GM10248 (cell line): ENCODE results near the gene ZNF664.
A peak's percentile ranks its signal among the peaks of the same experiment; 100 is the strongest.

Source experiments
- CTCF ChIA-PET: fragments of 300-600 bp; sonication (Branson Sonifier 250); formaldehyde crosslinking; extraction: SDS; loops from one replicate; lab custom pipeline; 2021; ENCODE audit warnings: antibody characterized with exemption; lab: Yijun Ruan, JAX
- POLR2A ChIA-PET: fragments of 350-650 bp; sonication (Branson Sonifier 250); formaldehyde crosslinking; extraction: SDS; loops from one replicate; lab custom pipeline; 2020; ENCODE audit warnings: antibody characterized with exemption; lab: Yijun Ruan, JAX
- DNase-seq: peaks from one replicate; pipeline ENCODE4 v3.0.0; 2012; ENCODE audit errors: extremely low spot score
- TF ChIP-seq, protein P1 (sequence below): IDR thresholded peaks from 2 replicates; pipeline ENCODE4 v1.5.1; 2012; ENCODE audit warnings: mild to moderate bottlenecking, low read depth; ENCODE audit errors: extremely low read depth, missing control alignments, control extremely low read depth

ZNF664 gene

GRCh38 chr12:123983822-123984485, 10.9 kb downstream of the ZNF664 start:
- ChIA-PET POLR2A (no interaction called here), CTCF (interaction anchor here (0.6 to 4.7 kb wide), 16 partner anchors 8 to 349 kb away, joined by 3 to 45 read pairs (median 4); no protein-coding TSS in a partner anchor)
- DNase-seq: peak; percentile 44
- TF ChIP-seq, protein P1, sequence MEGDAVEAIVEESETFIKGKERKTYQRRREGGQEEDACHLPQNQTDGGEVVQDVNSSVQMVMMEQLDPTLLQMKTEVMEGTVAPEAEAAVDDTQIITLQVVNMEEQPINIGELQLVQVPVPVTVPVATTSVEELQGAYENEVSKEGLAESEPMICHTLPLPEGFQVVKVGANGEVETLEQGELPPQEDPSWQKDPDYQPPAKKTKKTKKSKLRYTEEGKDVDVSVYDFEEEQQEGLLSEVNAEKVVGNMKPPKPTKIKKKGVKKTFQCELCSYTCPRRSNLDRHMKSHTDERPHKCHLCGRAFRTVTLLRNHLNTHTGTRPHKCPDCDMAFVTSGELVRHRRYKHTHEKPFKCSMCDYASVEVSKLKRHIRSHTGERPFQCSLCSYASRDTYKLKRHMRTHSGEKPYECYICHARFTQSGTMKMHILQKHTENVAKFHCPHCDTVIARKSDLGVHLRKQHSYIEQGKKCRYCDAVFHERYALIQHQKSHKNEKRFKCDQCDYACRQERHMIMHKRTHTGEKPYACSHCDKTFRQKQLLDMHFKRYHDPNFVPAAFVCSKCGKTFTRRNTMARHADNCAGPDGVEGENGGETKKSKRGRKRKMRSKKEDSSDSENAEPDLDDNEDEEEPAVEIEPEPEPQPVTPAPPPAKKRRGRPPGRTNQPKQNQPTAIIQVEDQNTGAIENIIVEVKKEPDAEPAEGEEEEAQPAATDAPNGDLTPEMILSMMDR: peak; percentile 65

- ChIA-PET CTCF (interaction anchor here (1.1 to 4.7 kb wide), 11 partner anchors 12 to 182 kb away, joined by 3 to 45 read pairs (median 4); no protein-coding TSS in a partner anchor), POLR2A (no interaction called here)
- DNase-seq: peak; percentile 34
- TF ChIP-seq, protein P1: no peak
Observed at GRCh38 chr12:123984903-123985302, 11.9 kb downstream of the ZNF664 start.

DNA sequence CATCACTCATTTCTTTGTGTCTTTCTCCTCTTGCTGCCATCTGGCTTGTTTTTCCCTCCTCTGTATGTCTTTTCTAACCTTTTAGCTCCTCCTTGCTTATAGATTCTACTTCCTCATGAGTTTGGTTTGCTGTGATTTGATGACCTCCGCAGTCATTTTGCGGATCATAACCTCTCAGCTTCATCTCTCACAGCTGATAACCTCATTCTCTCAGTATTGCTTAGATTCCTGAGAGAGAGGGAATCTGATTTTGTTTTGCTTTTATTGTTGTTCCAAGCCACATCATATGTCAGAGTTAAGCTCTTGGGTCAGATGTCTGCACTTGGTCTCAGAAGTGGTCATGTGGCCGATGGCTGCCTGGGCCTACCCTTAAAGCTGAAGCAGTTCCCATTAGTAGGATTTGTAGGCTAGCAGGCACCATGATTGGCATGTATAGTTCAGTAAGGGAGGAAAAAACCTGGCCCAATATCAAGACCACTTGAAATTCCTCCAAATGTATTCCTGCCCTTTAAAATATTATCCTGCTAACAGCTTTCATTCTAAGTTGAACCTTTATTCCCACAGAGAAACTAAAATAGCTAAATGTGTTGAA, 13.5 kb downstream of the ZNF664 start:
- ChIA-PET POLR2A (no interaction called here), CTCF (interaction anchor here (0.7 to 4.7 kb wide), 12 partner anchors 9 to 786 kb away, joined by 3 to 45 read pairs (median 4); no protein-coding TSS in a partner anchor)
- TF ChIP-seq, protein P1: no peak
- no peak for DNase-seq

DNA sequence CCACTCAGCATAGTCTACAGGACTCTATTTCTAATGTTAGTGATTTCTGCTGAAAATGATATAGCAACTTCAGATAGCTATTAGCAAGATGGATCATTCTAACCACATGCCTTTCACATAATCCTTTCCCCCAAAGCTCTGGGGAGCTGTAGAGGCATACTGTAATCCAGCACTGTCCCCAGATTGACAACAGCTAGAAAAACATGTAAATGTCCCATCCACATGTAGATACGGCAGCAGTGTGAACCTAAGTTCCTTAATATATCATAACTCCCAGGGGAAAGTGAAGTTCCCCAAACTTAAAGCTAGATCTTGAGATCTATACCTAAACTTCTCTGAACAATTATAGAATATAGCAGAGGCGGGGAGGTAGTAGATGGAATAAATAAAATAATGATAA, 14.0 kb downstream of the ZNF664 start:
- POLR2A ChIA-PET: no interaction called here
- CTCF ChIA-PET: interaction anchor here (0.7 to 4.7 kb wide), 12 partner anchors 9 to 785 kb away, joined by 3 to 45 read pairs (median 3); no protein-coding TSS in a partner anchor
- DNase-seq: no peak
- TF ChIP-seq, protein P1: no peak

DNA sequence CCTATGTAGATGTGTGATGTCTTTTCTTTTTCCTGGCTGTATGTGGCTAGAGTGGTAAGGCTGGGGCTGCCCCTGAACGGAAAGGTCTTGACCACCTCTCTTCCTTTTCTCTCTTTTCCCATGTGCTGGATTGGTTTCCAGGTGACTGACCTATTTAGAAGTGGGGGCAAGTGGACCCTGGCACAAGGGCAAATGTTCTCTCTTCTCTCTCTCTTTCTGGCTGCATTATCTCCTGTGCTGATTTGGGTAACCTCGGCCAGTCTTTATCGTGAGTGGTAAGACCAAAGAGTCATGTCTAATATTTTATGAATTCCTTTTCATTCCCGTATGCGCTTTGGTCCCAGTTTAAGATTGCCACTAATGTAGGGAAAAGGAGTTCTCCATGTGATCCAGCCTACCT, 16.2 kb downstream of the ZNF664 start:
- POLR2A ChIA-PET: no interaction called here
- TF ChIP-seq, protein P1: no peak
- CTCF ChIA-PET: interaction anchor here (1.5 kb wide), 1 partner anchor 13 kb away, joined by 5 read pairs; no protein-coding TSS in a partner anchor
- DNase-seq: no peak

DNA sequence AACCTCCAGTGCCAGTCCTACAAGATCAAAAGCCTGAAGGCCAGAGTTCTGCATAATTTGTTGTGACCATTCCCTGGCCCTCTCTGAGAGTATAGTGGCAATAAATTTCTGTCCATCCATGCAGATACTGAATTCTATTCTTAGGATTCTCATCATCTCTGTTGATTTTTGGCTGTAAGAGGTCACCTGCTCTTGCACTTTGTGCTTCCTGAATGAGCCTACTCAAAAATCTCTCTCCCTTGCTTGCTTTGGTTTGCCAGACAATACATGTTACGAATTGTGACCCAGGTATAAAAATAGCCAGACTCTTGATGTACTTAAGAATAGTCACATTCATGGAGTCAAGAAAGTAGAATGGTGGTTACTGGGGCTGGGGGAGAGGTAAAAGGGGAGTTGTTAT, 16.7 kb downstream of the ZNF664 start:
- TF ChIP-seq, protein P1: no peak
- DNase-seq: no peak
- ChIA-PET CTCF (interaction anchor here (1.3 kb wide), 1 partner anchor 17 kb away, joined by 3 read pairs; no protein-coding TSS in a partner anchor), POLR2A (no interaction called here)
